GM12864 (cell line): Measurements from ENCODE around the gene TCF12.
A peak's percentile ranks its signal among the peaks of the same experiment; 100 is the strongest.

Source experiments
- DNase-seq: peaks from one replicate; pipeline ENCODE4 v3.0.0-alpha.2; 2011; ENCODE audit warnings: low read depth
- H3K4me3 ChIP-seq: 2 replicates; pipeline ENCODE4 v1.5.1; 2011; ENCODE audit warnings: mild to moderate bottlenecking, low read depth, low read length, control low read depth
- TF ChIP-seq, protein P1 (sequence below): IDR thresholded peaks from 2 replicates; pipeline ENCODE4 v1.5.1; 2011; ENCODE audit warnings: low read depth, mild to moderate bottlenecking, moderate library complexity, low read length, control low read depth, inconsistent platforms; ENCODE audit errors: missing control alignments

Gene TCF12

GRCh38 chr15:56920367-56920627, 1.9 kb downstream of the TCF12 start:
- peak overlapping the region; percentile 96 for H3K4me3 ChIP-seq
- DNase-seq = no peak
- TF ChIP-seq, protein P1, sequence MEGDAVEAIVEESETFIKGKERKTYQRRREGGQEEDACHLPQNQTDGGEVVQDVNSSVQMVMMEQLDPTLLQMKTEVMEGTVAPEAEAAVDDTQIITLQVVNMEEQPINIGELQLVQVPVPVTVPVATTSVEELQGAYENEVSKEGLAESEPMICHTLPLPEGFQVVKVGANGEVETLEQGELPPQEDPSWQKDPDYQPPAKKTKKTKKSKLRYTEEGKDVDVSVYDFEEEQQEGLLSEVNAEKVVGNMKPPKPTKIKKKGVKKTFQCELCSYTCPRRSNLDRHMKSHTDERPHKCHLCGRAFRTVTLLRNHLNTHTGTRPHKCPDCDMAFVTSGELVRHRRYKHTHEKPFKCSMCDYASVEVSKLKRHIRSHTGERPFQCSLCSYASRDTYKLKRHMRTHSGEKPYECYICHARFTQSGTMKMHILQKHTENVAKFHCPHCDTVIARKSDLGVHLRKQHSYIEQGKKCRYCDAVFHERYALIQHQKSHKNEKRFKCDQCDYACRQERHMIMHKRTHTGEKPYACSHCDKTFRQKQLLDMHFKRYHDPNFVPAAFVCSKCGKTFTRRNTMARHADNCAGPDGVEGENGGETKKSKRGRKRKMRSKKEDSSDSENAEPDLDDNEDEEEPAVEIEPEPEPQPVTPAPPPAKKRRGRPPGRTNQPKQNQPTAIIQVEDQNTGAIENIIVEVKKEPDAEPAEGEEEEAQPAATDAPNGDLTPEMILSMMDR = no peak

GRCh38 chr15:56923174-56923591, 4.7 kb downstream of the TCF12 start:
- no peak overlapping the region for H3K4me3 ChIP-seq
- TF ChIP-seq, protein P1 = no peak

DNA sequence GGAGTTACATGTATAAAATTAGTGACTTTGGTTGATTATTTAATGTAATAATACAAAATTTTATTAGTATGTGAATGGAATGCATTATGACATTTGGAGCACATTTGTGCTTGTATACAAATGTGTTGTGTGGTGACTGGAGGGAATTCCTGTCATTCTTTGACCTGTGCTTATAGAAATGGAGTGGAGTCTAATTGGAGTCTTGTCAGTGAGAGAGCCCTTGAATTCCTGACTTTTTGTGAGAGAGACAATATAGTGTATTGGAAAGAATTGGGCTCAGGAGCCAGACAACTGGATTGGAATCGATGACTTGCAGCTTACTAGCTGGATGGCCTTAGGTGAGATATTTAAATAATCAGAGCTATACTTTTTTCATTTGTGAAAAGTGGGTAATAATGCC, 9.4 kb downstream of the TCF12 start:
- no peak overlapping the region for H3K4me3 ChIP-seq
- TF ChIP-seq, protein P1 = no peak
- DNase-seq = no peak

More at GRCh38 chr15:56923174-56923591, 4.7 kb downstream of the TCF12 start:
- no peak for DNase-seq

GRCh38 chr15:56929399-56929798, 11.0 kb downstream of the TCF12 start:
- TF ChIP-seq, protein P1 = no peak
- DNase-seq = no peak
- H3K4me3 ChIP-seq = no peak overlapping the region

DNA sequence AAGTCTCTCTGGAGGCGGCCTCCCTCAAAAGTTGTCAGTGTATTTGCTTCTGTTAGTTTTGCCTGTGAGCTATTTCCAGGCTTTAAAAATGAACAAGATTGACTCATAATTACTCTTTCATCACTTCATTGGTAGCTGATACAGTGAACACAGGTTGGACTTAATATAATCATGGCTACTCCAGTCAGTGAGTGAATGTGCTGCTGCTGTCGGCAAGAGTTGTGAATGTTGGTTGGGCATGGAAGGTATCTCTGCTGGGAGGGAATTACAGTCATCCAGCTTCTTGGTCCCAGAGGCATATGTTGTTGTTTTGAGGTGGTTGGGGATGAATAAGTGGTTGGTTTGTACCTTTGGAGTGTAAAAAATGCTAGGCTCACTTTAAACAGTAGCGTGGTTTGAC, 11.5 kb downstream of the TCF12 start:
- DNase-seq = no peak
- H3K4me3 ChIP-seq = no peak overlapping the region
- TF ChIP-seq, protein P1 = no peak

GRCh38 chr15:56930669-56931313, 12.3 kb downstream of the TCF12 start:
- no peak overlapping the region for H3K4me3 ChIP-seq
- DNase-seq = no peak
- TF ChIP-seq, protein P1 = no peak
